ENCODE data around the gene KCNH8. TPM values are rescaled to one million over a fixed set of nuclear protein-coding genes. Genes with fewer than 3 reads are reported as not detected.

KCNH8 gene
- total RNA-seq, 3 donors from 2014 or later (not counting 1 experiment from before 2014, with no cell fraction given), result 0.10 TPM; not detected in 2

- intact Hi-C loops (cut with micrococcal nuclease), result no loop called here
- ATAC-seq (no peak), DNase-seq (no peak)
- peaks cover 2% of the 10 kb centered on the region for H3K27me3 ChIP-seq (ENCODE audit: control insufficient read depth, insufficient read depth, low read length)
- H3K36me3 ChIP-seq (ENCODE audit: control insufficient read depth, insufficient read depth, low read length), result no peaks in the 10 kb centered on the region
- Mint-ChIP-seq H3K36me3 (no peaks in the 10 kb centered on the region), H3K4me1 (no peaks in the 10 kb centered on the region), H3K4me3 (no peak overlapping the region), H3K27me3 (ENCODE audit: low read depth in 2 of 2) (peaks cover 9 to 20% of the 10 kb centered on the region in 2 donors), H3K27ac (no peak overlapping the region), H3K9me3 (no peaks in the 10 kb centered on the region)
- H3K9me3 ChIP-seq (ENCODE audit: control insufficient read depth, insufficient read depth, low read length), result no peaks in the 10 kb centered on the region
- H3K4me1 ChIP-seq (ENCODE audit: control insufficient read depth, insufficient read depth, low read length), result no peaks in the 10 kb centered on the region
- WGBS (ENCODE audit: insufficient coverage), result 100% methylated on average over 1 of the region's 2 CpGs
- no peak overlapping the region for H3K4me3 ChIP-seq (ENCODE audit: low read length)
- no peak overlapping the region for H3K27ac ChIP-seq (ENCODE audit: low read length)
- TF ChIP-seq CTCF (IDR thresholded peaks at IDR 0.05), result no peak
These were observed 11.8 kb downstream of the KCNH8 start for GRCh38 chr3:19159966-19160635.

- ATAC-seq (no peak), DNase-seq (no peak)
- 75% methylated on average over 2 of the region's 2 CpGs for WGBS (ENCODE audit: insufficient coverage)
- Mint-ChIP-seq H3K27ac (no peak overlapping the region), H3K36me3 (no peaks in the 10 kb centered on the region), H3K4me3 (no peak overlapping the region), H3K27me3 (ENCODE audit: low read depth in 2 of 2) (peaks cover 0 to 8% of the 10 kb centered on the region in 2 donors), H3K9me3 (no peaks in the 10 kb centered on the region), H3K4me1 (no peaks in the 10 kb centered on the region)
- intact Hi-C loops (cut with micrococcal nuclease), result no loop called here
- Histone ChIP-seq H3K9me3 (ENCODE audit: control insufficient read depth, insufficient read depth, low read length) (no peaks in the 10 kb centered on the region), H3K4me3 (ENCODE audit: low read length) (no peak overlapping the region), H3K27me3 (ENCODE audit: control insufficient read depth, insufficient read depth, low read length) (no peaks in the 10 kb centered on the region), H3K36me3 (ENCODE audit: control insufficient read depth, insufficient read depth, low read length) (no peaks in the 10 kb centered on the region), H3K4me1 (ENCODE audit: control insufficient read depth, insufficient read depth, low read length) (no peaks in the 10 kb centered on the region), H3K27ac (ENCODE audit: low read length) (no peak overlapping the region)
- TF ChIP-seq CTCF (IDR thresholded peaks at IDR 0.05), result no peak
These were observed 17.3 kb downstream of the KCNH8 start for GRCh38 chr3:19165654-19166053.

- H3K36me3 ChIP-seq (ENCODE audit: control insufficient read depth, insufficient read depth, low read length), result no peaks in the 10 kb centered on the region
- H3K4me3 ChIP-seq (ENCODE audit: low read length), result no peak overlapping the region
- 100% methylated on average over 1 of the region's 2 CpGs for WGBS (ENCODE audit: insufficient coverage)
- peaks cover 0 to 2% of the 10 kb centered on the region in 2 donors for H3K27me3 Mint-ChIP-seq (ENCODE audit: low read depth in 2 of 2)
- no peak overlapping the region for H3K27ac Mint-ChIP-seq
- no peaks in the 10 kb centered on the region for H3K9me3 Mint-ChIP-seq
- no peaks in the 10 kb centered on the region for H3K4me1 Mint-ChIP-seq
- H3K4me3 Mint-ChIP-seq, result no peak overlapping the region
- no peaks in the 10 kb centered on the region for H3K36me3 Mint-ChIP-seq
- TF ChIP-seq CTCF (IDR thresholded peaks at IDR 0.05), result no peak
- intact Hi-C loops (cut with micrococcal nuclease), result no loop called here
- H3K27ac ChIP-seq (ENCODE audit: low read length), result no peak overlapping the region
- no peaks in the 10 kb centered on the region for H3K27me3 ChIP-seq (ENCODE audit: control insufficient read depth, insufficient read depth, low read length)
- H3K9me3 ChIP-seq (ENCODE audit: control insufficient read depth, insufficient read depth, low read length), result no peaks in the 10 kb centered on the region
- DNase-seq (no peak), ATAC-seq (no peak)
- no peaks in the 10 kb centered on the region for H3K4me1 ChIP-seq (ENCODE audit: control insufficient read depth, insufficient read depth, low read length)
These were observed 23.5 kb downstream of the KCNH8 start for GRCh38 chr3:19171794-19172193.

- H3K4me3 Mint-ChIP-seq, result no peak overlapping the region
- Histone ChIP-seq H3K36me3 (ENCODE audit: control insufficient read depth, insufficient read depth, low read length) (no peaks in the 10 kb centered on the region), H3K4me3 (ENCODE audit: low read length) (no peak overlapping the region), H3K9me3 (ENCODE audit: control insufficient read depth, insufficient read depth, low read length) (no peaks in the 10 kb centered on the region), H3K27ac (ENCODE audit: low read length) (no peak overlapping the region), H3K4me1 (ENCODE audit: control insufficient read depth, insufficient read depth, low read length) (no peaks in the 10 kb centered on the region), H3K27me3 (ENCODE audit: control insufficient read depth, insufficient read depth, low read length) (no peaks in the 10 kb centered on the region)
- H3K27me3 Mint-ChIP-seq (ENCODE audit: low read depth in 2 of 2), result peaks cover 0 to 5% of the 10 kb centered on the region in 2 donors
- no peak for DNase-seq
- intact Hi-C loops (cut with micrococcal nuclease), result no loop called here
- ATAC-seq, result no peak
- no CpG with 5 or more reads among the region's 1 CpG for WGBS (ENCODE audit: insufficient coverage)
- H3K36me3 Mint-ChIP-seq, result no peaks in the 10 kb centered on the region
- no peak overlapping the region for H3K27ac Mint-ChIP-seq
- peaks cover 0 to 2% of the 10 kb centered on the region in 2 donors for H3K9me3 Mint-ChIP-seq
- TF ChIP-seq CTCF (IDR thresholded peaks at IDR 0.05), result no peak
- no peaks in the 10 kb centered on the region for H3K4me1 Mint-ChIP-seq
These were observed 25.6 kb downstream of the KCNH8 start for GRCh38 chr3:19173945-19174344.

Measured in natural killer cell (primary cell).